ENCODE data around the gene ABCC4. TPM values are rescaled to one million over a fixed set of nuclear protein-coding genes. Genes with fewer than 3 reads are reported as not detected.

Gene ABCC4
- total RNA-seq, 1 donor from 2014 or later: 13.3 TPM

DNA sequence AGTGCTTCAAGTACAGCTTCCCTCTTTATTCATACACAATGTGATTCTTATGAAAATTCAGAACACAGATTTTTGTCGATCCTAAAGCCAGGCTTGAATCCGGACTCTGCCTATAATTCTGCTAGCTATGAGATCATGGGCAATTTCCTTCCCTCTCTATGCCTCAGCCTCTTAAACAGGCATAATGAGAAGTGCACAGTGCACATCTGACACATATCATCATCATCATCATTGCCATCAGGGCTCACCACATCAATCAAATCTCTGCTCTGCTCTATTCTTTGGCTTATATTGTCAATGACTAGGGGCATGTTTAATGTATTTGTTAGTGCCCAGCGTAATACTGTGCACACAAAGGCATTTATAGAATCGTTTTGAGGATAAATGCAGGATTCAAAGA, 269.1 kb downstream of the ABCC4 start:
- H3K27ac ChIP-seq: no peak overlapping the region
- no peaks in the 10 kb centered on the region for H3K36me3 ChIP-seq
- intact Hi-C loops (cut with DNase I): no loop called here
- DNase-seq (ENCODE audit: extremely low spot score in 2 of 2): no peak
- no peaks in the 10 kb centered on the region for H3K27me3 ChIP-seq
- H3K4me3 ChIP-seq: no peak overlapping the region
- H3K9me3 ChIP-seq: no peaks in the 10 kb centered on the region
- H3K4me1 ChIP-seq: no peaks in the 10 kb centered on the region
- TF ChIP-seq, protein P1, sequence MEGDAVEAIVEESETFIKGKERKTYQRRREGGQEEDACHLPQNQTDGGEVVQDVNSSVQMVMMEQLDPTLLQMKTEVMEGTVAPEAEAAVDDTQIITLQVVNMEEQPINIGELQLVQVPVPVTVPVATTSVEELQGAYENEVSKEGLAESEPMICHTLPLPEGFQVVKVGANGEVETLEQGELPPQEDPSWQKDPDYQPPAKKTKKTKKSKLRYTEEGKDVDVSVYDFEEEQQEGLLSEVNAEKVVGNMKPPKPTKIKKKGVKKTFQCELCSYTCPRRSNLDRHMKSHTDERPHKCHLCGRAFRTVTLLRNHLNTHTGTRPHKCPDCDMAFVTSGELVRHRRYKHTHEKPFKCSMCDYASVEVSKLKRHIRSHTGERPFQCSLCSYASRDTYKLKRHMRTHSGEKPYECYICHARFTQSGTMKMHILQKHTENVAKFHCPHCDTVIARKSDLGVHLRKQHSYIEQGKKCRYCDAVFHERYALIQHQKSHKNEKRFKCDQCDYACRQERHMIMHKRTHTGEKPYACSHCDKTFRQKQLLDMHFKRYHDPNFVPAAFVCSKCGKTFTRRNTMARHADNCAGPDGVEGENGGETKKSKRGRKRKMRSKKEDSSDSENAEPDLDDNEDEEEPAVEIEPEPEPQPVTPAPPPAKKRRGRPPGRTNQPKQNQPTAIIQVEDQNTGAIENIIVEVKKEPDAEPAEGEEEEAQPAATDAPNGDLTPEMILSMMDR (IDR thresholded peaks at IDR 0.05): no peak
- TF ChIP-seq POLR2AphosphoS5 (IDR thresholded peaks at IDR 0.05; ENCODE audit: insufficient read depth in 1 of 2, low read depth in 1 of 2) (no peak), POLR2A (IDR thresholded peaks at IDR 0.05) (no peak)

DNA sequence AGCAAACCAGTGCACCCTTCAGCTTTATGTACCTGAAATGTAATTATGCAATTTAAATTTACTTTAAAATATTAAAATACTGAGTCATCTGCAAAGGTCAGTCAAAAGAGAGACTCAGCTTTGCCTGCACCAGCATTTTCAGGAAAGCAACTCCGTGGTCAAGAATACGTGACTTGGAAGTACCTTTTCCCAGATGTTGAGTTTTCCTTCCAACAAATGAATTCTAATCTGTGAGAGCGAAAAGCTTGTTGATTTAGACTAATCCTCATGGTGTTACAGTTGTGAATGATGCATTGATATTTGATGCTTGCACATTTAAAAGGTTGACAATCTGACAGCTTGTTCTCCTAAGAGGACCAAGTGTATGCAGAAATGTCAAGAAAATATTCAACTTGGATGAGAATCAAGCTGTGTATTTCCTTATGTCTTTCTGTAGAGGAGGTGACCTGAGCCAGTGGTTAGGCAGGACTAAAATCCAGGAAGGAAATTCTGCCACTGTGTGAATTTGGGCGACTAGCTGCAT, 270.4 kb downstream of the ABCC4 start:
- no peak overlapping the region for H3K27ac ChIP-seq
- no peak for DNase-seq (ENCODE audit: extremely low spot score in 2 of 2)
- intact Hi-C loops (cut with DNase I): no loop called here
- H3K27me3 ChIP-seq: no peaks in the 10 kb centered on the region
- H3K36me3 ChIP-seq: no peaks in the 10 kb centered on the region
- TF ChIP-seq POLR2A (IDR thresholded peaks at IDR 0.05) (no peak), POLR2AphosphoS5 (IDR thresholded peaks at IDR 0.05; ENCODE audit: insufficient read depth in 1 of 2, low read depth in 1 of 2) (no peak)
- TF ChIP-seq, protein P1 (IDR thresholded peaks at IDR 0.05): no peak
- no peaks in the 10 kb centered on the region for H3K9me3 ChIP-seq
- H3K4me1 ChIP-seq: no peaks in the 10 kb centered on the region
- no peak overlapping the region for H3K4me3 ChIP-seq

DNA sequence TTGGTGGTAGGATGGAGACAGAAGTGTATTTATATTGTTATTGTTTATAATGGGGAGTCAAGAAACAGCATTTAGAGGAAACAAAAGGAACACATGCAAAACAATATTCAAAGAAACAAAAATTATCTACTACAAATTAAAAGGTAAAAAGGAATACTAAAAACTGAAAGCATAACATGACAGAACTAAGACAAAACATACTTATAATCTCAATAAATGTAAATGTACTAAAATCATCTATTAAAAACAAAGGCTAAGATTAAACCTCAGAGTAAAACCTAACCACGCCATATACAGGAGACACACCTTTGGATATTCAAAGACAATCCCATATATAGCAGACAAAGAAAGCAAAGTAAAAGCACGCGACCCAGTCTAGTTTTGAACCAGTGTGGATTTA, 273.6 kb downstream of the ABCC4 start:
- H3K4me3 ChIP-seq: no peak overlapping the region
- H3K27ac ChIP-seq: no peak overlapping the region
- H3K9me3 ChIP-seq: no peaks in the 10 kb centered on the region
- TF ChIP-seq POLR2AphosphoS5 (IDR thresholded peaks at IDR 0.05; ENCODE audit: insufficient read depth in 1 of 2, low read depth in 1 of 2): no peak
- TF ChIP-seq POLR2A (IDR thresholded peaks at IDR 0.05): no peak
- TF ChIP-seq, protein P1 (IDR thresholded peaks at IDR 0.05): no peak
- DNase-seq (ENCODE audit: extremely low spot score in 2 of 2): no peak
- no peaks in the 10 kb centered on the region for H3K27me3 ChIP-seq
- intact Hi-C loops (cut with DNase I): no loop called here
- H3K36me3 ChIP-seq: no peaks in the 10 kb centered on the region
- H3K4me1 ChIP-seq: no peaks in the 10 kb centered on the region

DNA sequence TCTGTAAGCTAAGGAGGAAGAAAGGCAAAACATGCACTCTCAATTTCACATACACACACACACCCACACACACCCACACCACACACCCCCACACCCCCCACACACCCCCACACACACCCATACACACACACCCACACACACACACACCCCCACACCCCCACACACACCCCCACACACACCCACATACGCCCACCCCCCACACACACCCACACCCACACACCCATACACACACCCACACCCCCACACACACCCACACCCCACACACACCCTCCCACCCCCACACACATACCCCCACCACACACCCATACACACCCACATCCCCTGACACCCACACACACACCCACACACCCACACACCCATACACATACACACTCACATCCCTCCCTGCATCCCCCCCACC, 276.1 kb downstream of the ABCC4 start:
- no peaks in the 10 kb centered on the region for H3K27me3 ChIP-seq
- H3K36me3 ChIP-seq: no peaks in the 10 kb centered on the region
- TF ChIP-seq POLR2A (IDR thresholded peaks at IDR 0.05) (no peak), POLR2AphosphoS5 (IDR thresholded peaks at IDR 0.05; ENCODE audit: insufficient read depth in 1 of 2, low read depth in 1 of 2) (no peak)
- TF ChIP-seq, protein P1 (IDR thresholded peaks at IDR 0.05): no peak
- intact Hi-C loops (cut with DNase I): no loop called here
- H3K4me3 ChIP-seq: no peak overlapping the region
- H3K4me1 ChIP-seq: no peaks in the 10 kb centered on the region
- DNase-seq (ENCODE audit: extremely low spot score in 2 of 2): no peak
- no peak overlapping the region for H3K27ac ChIP-seq
- no peaks in the 10 kb centered on the region for H3K9me3 ChIP-seq

DNA sequence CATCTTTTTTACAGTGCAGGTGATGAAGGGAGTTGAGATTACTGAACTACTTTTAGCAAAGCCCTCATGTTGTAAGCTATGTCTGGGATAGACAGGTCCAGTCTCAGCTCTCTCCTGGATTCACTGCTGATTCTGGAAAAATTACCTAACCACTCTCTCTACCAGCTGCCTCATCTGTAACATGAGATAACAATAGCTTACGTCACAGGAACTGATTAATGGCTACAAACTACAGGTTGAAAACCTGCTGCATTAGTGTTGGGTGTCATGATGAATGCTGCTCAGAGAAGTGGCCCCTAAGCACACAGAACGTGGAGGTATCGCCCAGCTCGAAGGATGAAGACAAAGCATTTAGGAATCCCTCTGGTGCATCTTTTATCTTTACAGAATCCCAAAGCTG, 277.8 kb downstream of the ABCC4 start:
- Histone ChIP-seq H3K9me3 (no peaks in the 10 kb centered on the region), H3K36me3 (no peaks in the 10 kb centered on the region), H3K27ac (no peak overlapping the region), H3K4me3 (no peak overlapping the region), H3K27me3 (no peaks in the 10 kb centered on the region), H3K4me1 (no peaks in the 10 kb centered on the region)
- DNase-seq (ENCODE audit: extremely low spot score in 2 of 2): no peak
- TF ChIP-seq, protein P1 (IDR thresholded peaks at IDR 0.05): no peak
- TF ChIP-seq POLR2AphosphoS5 (IDR thresholded peaks at IDR 0.05; ENCODE audit: insufficient read depth in 1 of 2, low read depth in 1 of 2): no peak
- intact Hi-C loops (cut with DNase I): no loop called here

All from vagina (tissue), 2 donors.